HuH-7 (cell line): ENCODE results near the gene LOXL3.
"Not testable (repeated sequence)": the region's sequence is repeated elsewhere in the genome, so short reads cannot be mapped to it uniquely, and the experiment has no call there.

Source experiments
- DNase-seq: peaks from one replicate; pipeline ENCODE4 v3.0.0; 2011; ENCODE audit warnings: low spot score

LOXL3 gene

DNA sequence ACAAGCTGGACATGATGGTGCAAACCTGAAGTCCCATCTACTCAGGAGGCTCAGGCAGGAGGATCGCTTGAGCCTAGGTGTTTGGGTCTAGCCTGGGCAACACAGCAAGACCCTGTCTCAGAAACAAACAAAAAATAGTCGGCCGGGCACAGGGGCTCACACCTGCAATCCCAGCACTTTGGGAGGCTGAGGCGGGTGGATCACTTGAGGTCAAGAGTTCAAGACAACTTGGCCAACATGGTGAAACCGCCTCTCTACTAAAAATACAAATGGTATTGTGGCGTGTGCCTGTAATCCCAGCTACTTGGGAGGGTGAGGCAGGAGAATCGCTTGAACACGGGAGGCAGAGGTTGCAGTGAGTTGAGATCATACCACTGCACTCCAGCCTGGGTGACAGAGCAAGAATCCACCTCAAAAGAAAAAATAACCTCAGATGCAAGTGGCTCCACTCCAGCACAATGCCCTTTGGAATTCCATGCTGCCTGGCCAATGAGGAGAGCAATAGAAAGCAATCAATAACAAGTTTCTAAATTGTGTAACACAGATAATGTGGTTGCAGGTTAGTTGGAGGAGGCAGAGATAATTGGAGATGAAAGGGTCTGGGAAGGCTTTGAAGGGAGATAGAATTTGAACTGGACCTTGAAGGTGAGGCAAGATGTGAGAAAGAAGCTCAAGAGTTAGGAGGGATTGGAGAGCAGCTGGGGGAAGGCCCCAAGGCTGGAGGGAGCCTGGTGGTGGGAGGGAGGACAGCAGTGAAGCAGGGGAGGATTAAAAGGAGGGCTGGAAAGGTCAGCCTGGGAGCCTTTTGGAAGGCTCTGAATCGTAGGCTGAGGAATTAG lies 64.9 kb downstream of the LOXL3 start:
- no peak for DNase-seq

DNA sequence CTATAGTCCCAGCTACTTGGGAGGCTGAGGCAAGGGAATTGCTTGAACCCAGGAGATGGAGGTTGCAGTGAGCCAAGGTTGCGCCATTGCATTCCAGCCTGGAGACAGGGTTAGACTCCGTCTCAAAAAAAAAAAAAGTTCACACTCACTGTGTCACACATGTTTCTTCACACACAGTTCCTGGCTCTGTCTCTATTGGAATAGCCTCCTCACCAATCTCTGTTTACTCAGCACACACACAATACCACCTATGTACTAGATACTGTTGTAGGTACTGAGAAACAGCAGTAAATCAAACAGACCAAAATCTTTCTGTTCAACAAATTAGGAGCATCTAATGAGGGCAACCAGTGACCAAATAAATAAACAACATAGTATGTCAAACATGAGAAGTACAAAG lies 67.6 kb downstream of the LOXL3 start:
- DNase-seq: no peak

DNA sequence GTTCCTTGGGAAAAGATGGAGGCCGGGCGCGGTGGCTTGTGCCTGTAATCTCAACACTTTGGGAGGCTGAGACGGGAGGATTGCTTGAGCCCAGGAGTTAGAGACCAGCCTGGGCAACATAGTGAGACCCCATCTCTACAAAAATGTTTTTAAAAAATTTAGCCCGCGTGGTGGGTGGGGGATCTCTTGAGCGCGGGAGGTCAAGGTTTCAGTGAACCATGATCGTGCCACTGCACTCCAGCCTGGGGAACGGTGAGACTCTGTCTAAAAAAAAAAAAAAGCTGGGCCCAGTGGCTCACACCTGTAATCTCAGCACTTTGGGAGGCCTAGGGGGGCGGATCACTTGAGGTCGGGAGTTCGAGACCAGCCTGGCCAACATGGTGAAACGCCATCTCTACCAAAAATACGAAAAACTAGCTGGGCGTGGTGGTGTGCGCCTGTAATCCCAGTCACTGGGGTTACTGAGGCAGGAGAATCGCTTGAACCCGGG lies 70.0 kb downstream of the LOXL3 start:
- DNase-seq: not testable (repeated sequence)

DNA sequence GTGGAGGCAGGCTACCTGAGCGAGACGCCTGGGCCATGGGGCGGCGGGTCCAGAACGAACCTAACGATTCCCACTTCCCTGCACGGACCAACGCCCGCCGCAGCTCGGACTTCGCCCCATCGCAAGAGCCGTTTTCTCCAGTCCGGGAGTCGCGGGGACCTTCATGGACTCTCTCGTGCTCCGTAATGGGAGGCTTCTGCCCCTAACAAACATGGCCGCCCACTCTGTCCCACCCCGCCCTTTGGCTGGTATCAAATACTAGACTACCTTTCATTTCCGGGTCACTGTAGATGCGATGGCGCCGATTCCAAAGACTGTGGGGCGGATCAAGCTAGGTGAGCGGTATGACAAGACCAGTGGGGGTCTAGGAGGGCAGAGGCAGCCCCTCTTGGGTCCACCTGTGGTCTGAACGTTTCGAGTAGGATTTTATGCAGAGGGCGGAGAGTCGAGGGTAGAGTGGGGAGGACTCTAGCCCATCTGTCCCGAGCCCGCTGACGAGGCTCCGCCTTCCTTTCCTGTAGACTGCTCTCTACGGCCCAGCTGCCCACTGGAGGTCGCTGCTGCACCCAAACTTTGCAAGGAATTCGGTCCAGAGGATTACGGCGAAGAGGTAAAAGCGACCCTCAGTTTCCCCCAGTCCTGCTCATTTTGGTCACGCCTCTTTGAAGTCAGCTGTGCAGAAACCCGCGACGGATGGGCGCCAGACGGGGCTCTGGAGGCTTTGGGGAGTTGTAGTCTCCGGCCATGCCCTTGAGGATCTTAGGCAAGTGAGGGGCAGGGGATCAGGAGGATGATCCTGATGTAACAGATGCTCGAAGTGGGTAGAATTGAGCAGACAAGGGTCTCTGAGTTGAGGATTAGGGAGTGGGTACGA lies 70.7 kb downstream of the LOXL3 start, which contains the start of the genes CCDC142 and TTC31:
Gene CCDC142 (minus strand): TSS at position 198 of the 874 bp plus-strand sequence. CDS start 161 bp downstream, at position 37.
Gene TTC31 (plus strand): TSS at position 281 of the 874 bp plus-strand sequence. CDS start 15 bp downstream, at position 296.
- peak; percentile 79 for DNase-seq
